Spleen (tissue), 7 donors: ENCODE data around the gene FCRL6.

ENCODE experiments used
- CTCF ChIP-seq, 11 experiments: fragments of 200-600 bp in 7 of 11; fragments of 450-650 bp in 4 of 11; sonication (generic) in 4 of 11; IDR thresholded peaks in 8 of 11; conservative IDR thresholded peaks in 3 of 11; 1 replicate in 7 of 11; 2 replicates in 4 of 11; pipeline versions ENCODE4 v1.4.0 to v1.8.0; 2016 to 2021; ENCODE audit warnings: antibody characterized with exemption in 11 of 11, inconsistent platforms in 4 of 11, mild to moderate bottlenecking in 1 of 11
- POLR2A ChIP-seq, 3 donors: fragments of 450-650 bp; IDR thresholded peaks; one replicate each; pipeline ENCODE4 v1.5.1; 2017; ENCODE audit warnings: antibody characterized with exemption in 3 of 3, mild to moderate bottlenecking in 1 of 3
- POLR2AphosphoS5 ChIP-seq, 3 donors: sonication (generic); formaldehyde crosslinking; IDR thresholded peaks; one replicate each; pipeline ENCODE4 v1.5.1; 2017; ENCODE audit warnings: antibody characterized with exemption in 3 of 3
- donor health status: DM: no; HTN: no; CAD: no; lungs with moderate emphysema.
- donor health status: DM: no; HTN: no; CAD: no.
- donor health status: DM: no; HTN: no; CAD: no.

- TF ChIP-seq CTCF (IDR thresholded peaks at IDR 0.05 in 8 of 11, conservative IDR thresholded peaks at IDR 0.05 in 3 of 11) = no peak
- TF ChIP-seq POLR2AphosphoS5 (IDR thresholded peaks at IDR 0.05) = no peak
- no peak for TF ChIP-seq POLR2A (IDR thresholded peaks at IDR 0.05)
These were observed 18.4 kb upstream of the FCRL6 start for GRCh38 chr1:159783724-159784123.
